IMR-90 (cell line): Measurements from ENCODE around the gene VSTM5. TPM values are rescaled to one million over a fixed set of nuclear protein-coding genes. Genes with fewer than 3 reads are reported as not detected.

Experiments used
- ATAC-seq: fragments of 200-7000 bp; cut with Tn5 transposase; 2 replicates; pipeline ENCODE4 v1.9.1; 2020; ENCODE audit warnings: low read depth, mild to moderate bottlenecking, moderate library complexity
- BruUV-seq: library from RNA; stranded (reverse); fragments of 400-500 nt; replicated peaks from 2 replicates; lab custom pipeline; 2021; lab: Mats Ljungman, UMichigan
- CTCF ChIA-PET: fragments of 300-600 bp; formaldehyde crosslinking; extraction: SDS; loops from one replicate; lab custom pipeline; 2021; ENCODE audit warnings: antibody characterized with exemption; lab: Yijun Ruan, JAX
- POLR2A ChIA-PET: fragments of 300-600 bp; sonication (Branson Sonifier 250); formaldehyde crosslinking; loops from one replicate; lab custom pipeline; 2022; ENCODE audit warnings: antibody characterized with exemption; ENCODE audit not compliant: unreplicated experiment; lab: Charles Lee
- DNase-seq: peaks from one replicate; pipeline ENCODE4 v3.0.0; 2013
- H2AFZ ChIP-seq: replicated peaks from 2 replicates; pipeline ENCODE3; 2013; ENCODE audit warnings: low read length, mild to moderate bottlenecking; ENCODE audit not compliant: poor library complexity
- H2AK5ac ChIP-seq: 2 replicates; pipeline ENCODE4 v1.6.1; 2013; ENCODE audit warnings: low read depth, low read length, inconsistent platforms
- H2AK9ac ChIP-seq: replicated peaks from 2 replicates; pipeline ENCODE3; 2013; ENCODE audit warnings: mild to moderate bottlenecking, low read depth, low read length, moderate library complexity; ENCODE audit not compliant: poor library complexity
- H2BK120ac ChIP-seq: 2 replicates; pipeline ENCODE4 v1.6.1; 2013; ENCODE audit warnings: low read depth, low read length, inconsistent platforms
- H2BK15ac ChIP-seq: 3 replicates; pipeline ENCODE4 v1.6.1; 2013; ENCODE audit warnings: low read depth, low read length, inconsistent platforms
- H2BK20ac ChIP-seq: 2 replicates; pipeline ENCODE4 v1.6.1; 2013; ENCODE audit warnings: low read depth, mild to moderate bottlenecking, inconsistent platforms, low read length, moderate library complexity
- H2BK5ac ChIP-seq: 2 replicates; pipeline ENCODE4 v1.6.1; 2013; ENCODE audit warnings: mild to moderate bottlenecking, low read depth, low read length, inconsistent platforms; ENCODE audit not compliant: poor library complexity, severe bottlenecking
- H3K14ac ChIP-seq: replicated peaks from 2 replicates; pipeline ENCODE4 v1.6.1; 2013; ENCODE audit warnings: low read depth, low read length, inconsistent platforms
- H3K18ac ChIP-seq: 2 replicates; pipeline ENCODE4 v1.6.1; 2013; ENCODE audit warnings: low read depth, low read length, control low read depth
- H3K23ac ChIP-seq: 2 replicates; pipeline ENCODE4 v1.6.1; 2013; ENCODE audit warnings: low read depth, low read length, inconsistent platforms
- H3K27ac ChIP-seq: 2 replicates; pipeline ENCODE4 v1.5.1; 2013; ENCODE audit warnings: mild to moderate bottlenecking, control low read depth, low read length; ENCODE audit not compliant: insufficient read depth
- H3K27me3 ChIP-seq: 2 replicates; pipeline ENCODE4 v1.6.1; 2013; ENCODE audit warnings: low read length; ENCODE audit not compliant: control insufficient read depth, insufficient read depth
- H3K36me3 ChIP-seq: 2 replicates; pipeline ENCODE4 v1.6.1; 2013; ENCODE audit warnings: low read length, mixed read lengths; ENCODE audit not compliant: control insufficient read depth, insufficient read depth
- H3K4ac ChIP-seq: 2 replicates; pipeline ENCODE4 v1.6.1; 2013; ENCODE audit warnings: low read depth, low read length, inconsistent platforms
- H3K4me1 ChIP-seq: 2 replicates; pipeline ENCODE4 v1.6.1; 2013; ENCODE audit warnings: low read length, mixed read lengths; ENCODE audit not compliant: control insufficient read depth, insufficient read depth
- H3K4me2 ChIP-seq: 2 replicates; pipeline ENCODE4 v1.6.1; 2013; ENCODE audit warnings: low read depth, mild to moderate bottlenecking, control low read depth, low read length, moderate library complexity
- H3K4me3 ChIP-seq: 2 replicates; pipeline ENCODE4 v1.5.1; 2013; ENCODE audit warnings: low read depth, mild to moderate bottlenecking, control low read depth, low read length, moderate library complexity; ENCODE audit not compliant: insufficient read depth
- H3K56ac ChIP-seq: 2 replicates; pipeline ENCODE4 v1.6.1; 2013; ENCODE audit warnings: low read length, inconsistent platforms; ENCODE audit not compliant: insufficient read depth; ENCODE audit errors: extremely low read depth
- H3K79me1 ChIP-seq, 2 experiments: 2 replicates each; pipeline ENCODE4 v1.6.1; 2013; ENCODE audit warnings: low read length in 2 of 2, inconsistent platforms in 1 of 2, low read depth in 1 of 2
- H3K9ac ChIP-seq: 2 replicates; pipeline ENCODE4 v1.6.1; 2013; ENCODE audit warnings: low read depth, low read length, control low read depth
- H3K9me1 ChIP-seq: 2 replicates; pipeline ENCODE4 v1.6.1; 2013; ENCODE audit warnings: low read length, inconsistent platforms; ENCODE audit not compliant: insufficient read depth
- H3K9me3 ChIP-seq: 2 replicates; pipeline ENCODE4 v1.6.1; 2013; ENCODE audit warnings: low read length; ENCODE audit not compliant: control insufficient read depth, insufficient read depth
- H4K20me1 ChIP-seq: 2 replicates; pipeline ENCODE4 v1.6.1; 2013; ENCODE audit warnings: low read length, inconsistent platforms; ENCODE audit not compliant: insufficient read depth
- H4K5ac ChIP-seq: 2 replicates; pipeline ENCODE4 v1.6.1; 2013; ENCODE audit warnings: mild to moderate bottlenecking, low read depth, low read length, control low read depth
- H4K8ac ChIP-seq, 2 experiments: 2 replicates each; pipeline ENCODE4 v1.6.1; 2013; ENCODE audit warnings: low read depth in 2 of 2, low read length in 2 of 2, control low read depth in 1 of 2, inconsistent platforms in 1 of 2
- H4K91ac ChIP-seq: 2 replicates; pipeline ENCODE4 v1.6.1; 2013; ENCODE audit warnings: low read depth, low read length, inconsistent platforms; ENCODE audit not compliant: insufficient read depth
- CEBPB ChIP-seq: IDR thresholded peaks from 2 replicates; pipeline ENCODE4 v1.6.1; 2012; ENCODE audit warnings: low read depth, low read length, improper control_type of control experiment
- CHD1 ChIP-seq: IDR thresholded peaks from 2 replicates; pipeline ENCODE4 v1.6.1; 2012; ENCODE audit warnings: low read depth, low read length, improper control_type of control experiment
- CTCF ChIP-seq: conservative IDR thresholded peaks from 2 replicates; pipeline ENCODE4 v1.5.1; 2012; ENCODE audit warnings: mild to moderate bottlenecking, low read depth, low read length, improper control_type of control experiment
- ELK1 ChIP-seq: fragments of 150-350 bp; IDR thresholded peaks from 2 replicates; pipeline ENCODE4 v1.6.1; 2016; ENCODE audit warnings: low read depth, mild to moderate bottlenecking, low read length, moderate library complexity, borderline replicate concordance
- FOS ChIP-seq: fragments of 150-350 bp; IDR thresholded peaks from 2 replicates; pipeline ENCODE4 v1.6.1; 2016; ENCODE audit warnings: low read depth, low read length
- MAZ ChIP-seq: IDR thresholded peaks from 2 replicates; pipeline ENCODE4 v1.6.1; 2012; ENCODE audit warnings: low read depth, mild to moderate bottlenecking, low read length, improper control_type of control experiment, moderate library complexity, borderline replicate concordance
- MXI1 ChIP-seq: IDR thresholded peaks from 2 replicates; pipeline ENCODE4 v1.6.1; 2012; ENCODE audit warnings: low read depth, mild to moderate bottlenecking, low read length, moderate library complexity, borderline replicate concordance
- NFE2L2 ChIP-seq: fragments of 150-350 bp; IDR thresholded peaks from 2 replicates; pipeline ENCODE4 v1.6.1; 2016; ENCODE audit warnings: low read depth, mild to moderate bottlenecking, low read length
- RAD21 ChIP-seq: IDR thresholded peaks from 2 replicates; pipeline ENCODE4 v1.6.1; 2012; ENCODE audit warnings: low read length, improper control_type of control experiment
- SMC3 ChIP-seq: fragments of 150-350 bp; IDR thresholded peaks from 2 replicates; pipeline ENCODE4 v1.6.1; 2016; ENCODE audit warnings: low read depth, mild to moderate bottlenecking, antibody characterized with exemption, low read length, moderate library complexity
- USF2 ChIP-seq: fragments of 150-350 bp; IDR thresholded peaks from 2 replicates; pipeline ENCODE4 v1.6.1; 2017; ENCODE audit warnings: mild to moderate bottlenecking, antibody characterized with exemption, low read length, low read depth
- dilution Hi-C: fragments of 300-500 bp; cut with HindIII; formaldehyde crosslinking; loops from one replicate; pipeline ENCODE4 v1.14.3; 2018; ENCODE audit warnings: low sequenced_read_pairs; ENCODE audit not compliant: unreplicated experiment
- in situ Hi-C: fragments of 300-500 bp; cut with MboI; formaldehyde crosslinking; loops from 3 replicates; pipeline ENCODE4 v1.14.3; 2019; ENCODE audit warnings: low sequenced_read_pairs, inconsistent platforms, mixed read lengths
- intact Hi-C: fragments of 100-400 bp; cut with micrococcal nuclease; formaldehyde crosslinking; loops from 2 replicates; pipeline ENCODE4 v1.10.0; 2022
- polyA plus RNA-seq, 3 experiments: library from polyadenylated mRNA; depleted of rRNA; stranded (reverse); fragments of >200 nt; gene quantifications; 2 replicates each; pipeline ENCODE4 v1.2.3, GENCODE V29; 2012; ENCODE audit warnings: low replicate concordance in 1 of 3
- total RNA-seq: library from RNA; depleted of rRNA; stranded (reverse); fragments of >200 nt; gene quantifications from 2 replicates; pipeline ENCODE4 v1.2.3, GENCODE V29; 2012

The VSTM5 gene
- total and polyA plus RNA-seq, 2 of the 4 experiments (the other 2 are of a cell fraction) = 0.36 to 0.43 TPM

- dilution Hi-C loops (no loop called here), intact Hi-C loops (no loop called here), in situ Hi-C loops (no loop called here)
- H3K27ac ChIP-seq = no peak overlapping the region
- no peak overlapping the region for H3K4me3 ChIP-seq
- H2AFZ ChIP-seq = no peak overlapping the region
- no peak overlapping the region for H3K14ac ChIP-seq
- no peak overlapping the region for H4K91ac ChIP-seq
- TF ChIP-seq CEBPB (no peak), FOS (no peak), ELK1 (no peak), CTCF (no peak), RAD21 (no peak), SMC3 (no peak), MAZ (no peak), USF2 (no peak), MXI1 (no peak), NFE2L2 (no peak), CHD1 (no peak)
- H3K27me3 ChIP-seq = 0 out of 2 replicates have a peak, but pooled peaks cover 2% of the 10 kb centered on the region
- no peaks in the 10 kb centered on the region for H3K9me3 ChIP-seq
- H3K18ac ChIP-seq = no peak overlapping the region
- H2BK20ac ChIP-seq = no peak overlapping the region
- H2AK9ac ChIP-seq = no peak overlapping the region
- no peak overlapping the region for H3K4ac ChIP-seq
- no peak overlapping the region for H3K4me2 ChIP-seq
- no peak overlapping the region for H2BK5ac ChIP-seq
- H4K8ac ChIP-seq = no peak overlapping the region
- H3K56ac ChIP-seq = no peak overlapping the region
- H3K4me1 ChIP-seq = no peaks in the 10 kb centered on the region
- POLR2A ChIA-PET = no interaction called here
- no peak overlapping the region for H3K9ac ChIP-seq
- no peaks in the 10 kb centered on the region for H3K79me1 ChIP-seq
- no peaks in the 10 kb centered on the region for H4K20me1 ChIP-seq
- H2AK5ac ChIP-seq = no peak overlapping the region
- no peaks in the 10 kb centered on the region for H3K9me1 ChIP-seq
- no peak overlapping the region for H4K5ac ChIP-seq
- no peak for DNase-seq
- no peak overlapping the region for H2BK120ac ChIP-seq
- CTCF ChIA-PET = interaction anchor here (1.1 to 1.8 kb wide), 2 partner anchors 24 kb away, joined by 3 to 5 read pairs; no protein-coding TSS in a partner anchor
- H3K36me3 ChIP-seq = no peaks in the 10 kb centered on the region
- ATAC-seq = no peak
- H2BK15ac ChIP-seq = no peak overlapping the region
- H3K23ac ChIP-seq = no peak overlapping the region
- no TSS peak for BruUV-seq
Measured at GRCh38 chr11:93871526-93871925, 21.1 kb upstream of the VSTM5 start.
